ENCODE data around the gene RNGTT.
"Not testable (repeated sequence)": the region's sequence is repeated elsewhere in the genome, so short reads cannot be mapped to it uniquely, and the experiment has no call there.

The RNGTT gene

DNA sequence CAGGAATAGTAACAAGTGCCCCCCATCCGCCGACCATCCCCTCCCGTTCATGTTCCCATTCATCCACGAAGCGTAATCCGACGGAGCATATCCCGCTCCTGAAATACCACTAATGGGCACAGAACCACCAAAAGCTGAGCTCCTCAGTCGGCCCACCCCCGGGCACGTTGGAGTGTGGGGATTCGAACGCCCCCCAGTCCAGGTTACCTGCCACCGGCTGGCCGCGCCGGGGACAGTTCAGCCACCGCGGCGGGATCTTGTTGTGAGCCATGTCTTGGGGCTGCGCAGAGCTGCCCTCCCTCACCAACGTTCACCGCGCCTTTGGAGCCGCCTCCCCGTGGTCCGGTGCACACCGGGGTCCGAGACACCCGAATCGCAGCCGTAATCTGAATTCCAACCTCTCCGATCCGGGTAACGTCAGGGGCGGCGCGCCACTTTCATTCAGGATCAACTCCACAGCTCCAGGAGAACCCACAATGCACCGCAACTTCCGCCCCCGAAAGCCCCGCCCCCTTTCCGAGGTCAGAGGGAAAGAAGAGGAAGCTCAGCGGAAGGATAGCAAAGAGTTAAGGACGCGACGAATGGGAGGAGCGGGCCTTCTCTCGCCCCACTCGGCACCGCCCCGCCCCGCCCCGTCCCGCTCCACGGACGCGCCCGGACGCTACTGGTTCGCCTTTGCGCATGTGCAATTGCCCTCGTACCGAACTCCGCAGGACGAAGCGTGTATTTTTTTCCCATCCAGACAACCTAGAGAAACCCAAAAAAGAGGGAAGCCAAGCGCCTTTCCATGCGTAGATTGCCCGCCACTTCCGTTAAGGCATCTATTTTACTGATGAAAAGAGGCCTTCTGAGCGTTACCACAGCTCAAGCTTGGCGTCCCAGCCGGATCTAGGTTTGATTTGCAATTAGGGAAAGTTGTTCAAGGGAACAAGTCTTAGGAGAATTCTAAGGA, at the start of gene RNGTT:
Gene RNGTT (minus strand): TSS at position 480 of the 952 bp plus-strand sequence. CDS start 209 bp downstream, at position 271.
- DNase-seq: peak; percentile 96

GRCh38 chr6:89011436-89011835, 48.0 kb upstream of the RNGTT start:
- no peak for DNase-seq

DNA sequence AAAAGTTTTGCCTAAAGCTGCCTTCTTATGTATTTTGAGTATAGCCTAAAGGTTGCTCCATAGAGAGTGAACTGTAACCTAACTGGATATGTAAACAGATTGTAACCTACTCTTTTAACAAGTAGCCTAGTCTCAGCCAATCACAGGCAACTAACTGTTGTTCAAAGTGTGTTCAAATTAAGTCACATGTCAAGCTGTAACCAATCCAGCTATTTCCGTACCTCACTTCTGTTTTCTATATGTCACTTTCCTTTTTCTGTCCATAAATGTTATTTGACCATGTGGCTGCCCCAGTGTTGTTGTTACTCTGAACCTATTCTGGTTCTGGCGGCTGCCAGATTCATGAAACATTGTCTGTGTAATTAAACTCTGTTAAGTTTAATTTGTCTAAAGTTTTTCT, 47.4 kb upstream of the RNGTT start:
- no peak for DNase-seq

DNA sequence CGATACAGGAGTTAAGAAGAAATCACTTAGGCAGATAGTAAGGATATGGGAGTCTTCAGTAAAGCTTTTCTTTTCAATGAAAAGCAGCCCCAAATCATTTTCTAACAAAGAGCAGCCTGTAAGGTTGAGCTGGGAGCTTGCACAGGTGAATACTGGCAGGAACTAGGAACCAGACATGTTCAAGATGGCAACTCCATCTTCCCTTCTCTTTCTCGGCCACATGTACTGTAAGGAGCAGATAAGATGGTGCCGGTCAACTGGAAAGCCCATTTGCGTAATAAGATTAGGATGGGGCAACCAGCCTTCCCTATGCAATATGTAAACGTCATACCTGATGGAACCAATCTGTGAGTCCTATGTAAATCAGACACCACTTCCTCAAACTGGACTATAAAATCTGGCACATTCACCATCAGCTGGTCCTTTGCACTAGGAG, 46.2 kb upstream of the RNGTT start:
- no peak for DNase-seq

GRCh38 chr6:89008815-89009374, 45.5 kb upstream of the RNGTT start:
- DNase-seq: no peak

DNA sequence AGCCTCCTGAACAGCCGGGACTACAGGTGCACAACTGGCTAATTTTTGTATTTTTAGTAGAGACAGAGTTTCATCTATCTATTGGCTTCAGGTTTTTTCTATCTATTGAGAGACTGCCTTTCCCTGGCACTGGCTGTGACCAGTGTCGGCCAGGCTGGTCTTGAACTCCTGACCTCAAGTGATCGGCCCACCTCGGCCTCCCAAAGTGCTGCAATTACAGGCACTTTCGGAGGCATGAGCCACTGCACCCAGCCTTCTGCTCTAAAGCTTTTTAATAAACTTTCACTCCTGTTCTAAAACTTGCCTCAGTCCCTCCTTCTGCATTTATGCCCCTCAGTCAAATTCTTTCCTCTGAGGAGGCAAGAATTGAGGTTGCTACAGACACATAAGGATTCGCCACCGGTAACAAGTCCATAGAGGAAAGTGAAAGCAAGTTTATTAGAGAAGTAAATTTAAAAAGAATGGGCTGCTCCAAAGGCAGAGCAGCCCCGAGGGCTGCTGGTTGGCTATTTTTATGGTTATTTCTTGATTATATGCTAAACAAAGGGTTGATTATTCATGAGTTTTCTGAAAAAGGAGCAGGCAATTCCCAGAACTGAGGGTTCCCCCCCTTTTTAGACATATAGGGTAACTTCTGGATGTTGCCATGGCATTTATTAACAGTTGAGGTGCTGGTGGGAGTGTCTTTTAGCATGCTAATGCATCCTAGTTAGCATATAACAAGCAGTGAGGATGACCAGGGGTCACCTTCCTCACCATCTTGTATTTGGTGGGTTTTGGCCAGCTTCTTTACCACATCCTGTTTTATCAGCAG, 44.8 kb upstream of the RNGTT start:
- no peak for DNase-seq

GRCh38 chr6:89007209-89008000, 44.0 kb upstream of the RNGTT start:
- no peak for DNase-seq

GRCh38 chr6:89002523-89002922, 39.1 kb upstream of the RNGTT start:
- DNase-seq: no peak

DNA sequence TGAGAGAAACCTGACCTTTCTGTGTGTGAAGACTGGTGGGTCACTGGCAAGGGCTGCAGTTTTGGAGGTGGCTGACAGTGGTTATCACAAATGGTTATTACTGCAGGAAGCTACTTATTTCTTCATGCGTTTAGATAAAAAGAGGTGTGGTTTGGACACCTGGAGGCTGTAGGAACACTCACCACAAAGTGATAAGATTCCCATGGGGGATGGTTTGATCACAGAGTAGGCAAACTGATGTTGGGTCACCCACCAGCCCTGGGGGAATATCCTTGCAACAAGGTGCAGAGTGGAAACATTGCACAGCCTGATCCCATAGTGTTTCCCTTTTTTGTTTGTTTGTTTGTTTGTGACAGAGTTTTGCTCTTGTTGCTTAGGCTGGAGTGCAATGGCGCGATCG, 33.9 kb upstream of the RNGTT start:
- DNase-seq: no peak

DNA sequence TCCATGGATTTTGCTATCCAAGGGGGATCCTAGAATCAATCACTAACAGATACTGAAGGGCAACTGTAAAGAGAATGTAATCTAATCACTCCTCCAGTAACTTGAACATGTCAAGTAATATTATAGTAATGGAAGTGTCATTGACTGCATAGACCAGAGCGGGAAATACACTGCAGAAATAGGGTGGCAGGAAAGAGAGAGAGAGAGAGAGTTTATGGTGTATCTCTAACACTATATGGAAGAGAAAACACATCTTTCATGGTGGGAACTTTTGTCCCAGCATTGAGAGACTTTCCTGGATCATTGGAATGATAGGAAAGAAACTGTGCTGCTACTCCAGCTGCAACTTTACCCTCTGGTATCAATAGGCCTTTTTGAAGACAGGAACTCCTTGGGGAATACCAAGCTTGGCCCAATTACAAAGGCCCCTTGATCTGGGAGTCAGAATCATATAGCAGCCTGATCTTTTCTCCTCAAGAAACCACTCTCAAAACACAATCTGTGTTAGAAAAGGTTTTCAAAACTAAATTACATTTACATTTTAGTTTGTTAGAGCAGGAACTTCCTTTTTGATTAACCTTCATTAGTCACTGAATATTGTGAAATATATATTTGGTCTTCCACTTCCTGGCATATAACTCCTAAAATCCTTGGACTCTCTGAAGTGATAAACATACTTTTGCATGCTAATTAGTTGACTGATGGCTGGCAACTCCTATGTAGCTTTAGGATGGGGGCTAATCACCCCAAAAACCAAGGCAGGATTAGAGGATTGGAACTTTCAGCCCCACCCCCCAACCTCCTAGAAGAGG, 29.5 kb upstream of the RNGTT start:
- DNase-seq: no peak

DNA sequence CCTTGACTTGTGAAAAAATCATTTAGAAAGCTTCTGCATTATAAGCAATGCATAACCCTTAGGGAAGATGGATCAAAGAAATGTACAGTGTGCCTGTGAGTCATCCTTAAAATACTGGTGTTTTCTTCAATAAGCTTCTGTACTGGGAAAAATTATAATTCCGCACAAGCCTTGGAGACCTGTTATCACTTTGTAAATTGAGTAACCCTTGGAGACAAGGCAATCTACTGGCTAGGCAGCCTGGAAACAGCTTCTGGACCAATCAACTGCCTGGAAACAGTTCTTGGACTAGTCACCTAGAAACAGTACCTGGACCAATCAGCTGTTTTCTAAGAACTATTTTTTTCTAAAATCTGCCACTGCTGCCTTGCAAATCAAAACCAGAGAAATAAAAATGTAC, 25.8 kb upstream of the RNGTT start:
- no peak for DNase-seq

GRCh38 chr6:88987922-88988321, 24.5 kb upstream of the RNGTT start:
- DNase-seq: no peak

- no peak for DNase-seq
Observed at GRCh38 chr6:88985901-88986300, 22.5 kb upstream of the RNGTT start.

- no peak for DNase-seq
Observed at GRCh38 chr6:88984606-88985005, 21.2 kb upstream of the RNGTT start.

GRCh38 chr6:88984152-88984551, 20.7 kb upstream of the RNGTT start:
- DNase-seq: no peak

- no peak for DNase-seq
Observed at GRCh38 chr6:88983532-88983931, 20.1 kb upstream of the RNGTT start.

DNA sequence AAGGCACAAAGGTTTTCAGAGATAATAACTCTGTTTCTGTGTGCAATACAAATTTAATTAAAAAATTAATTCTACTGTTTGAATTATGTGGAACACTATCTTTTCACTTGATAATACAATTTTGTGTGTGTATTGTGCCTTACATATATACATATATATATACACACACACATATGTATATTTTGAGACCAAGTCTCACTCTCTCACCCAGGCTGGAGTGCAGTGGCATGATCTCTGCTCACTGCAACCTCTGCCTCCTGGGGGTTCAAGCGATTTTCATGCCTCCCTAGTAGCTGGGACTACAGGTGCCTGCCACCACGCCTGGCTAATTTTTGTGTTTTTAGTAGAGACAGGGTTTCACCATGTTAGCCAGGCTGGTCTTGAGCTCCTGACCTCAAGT, 19.7 kb upstream of the RNGTT start:
- not testable (repeated sequence) for DNase-seq

DNA sequence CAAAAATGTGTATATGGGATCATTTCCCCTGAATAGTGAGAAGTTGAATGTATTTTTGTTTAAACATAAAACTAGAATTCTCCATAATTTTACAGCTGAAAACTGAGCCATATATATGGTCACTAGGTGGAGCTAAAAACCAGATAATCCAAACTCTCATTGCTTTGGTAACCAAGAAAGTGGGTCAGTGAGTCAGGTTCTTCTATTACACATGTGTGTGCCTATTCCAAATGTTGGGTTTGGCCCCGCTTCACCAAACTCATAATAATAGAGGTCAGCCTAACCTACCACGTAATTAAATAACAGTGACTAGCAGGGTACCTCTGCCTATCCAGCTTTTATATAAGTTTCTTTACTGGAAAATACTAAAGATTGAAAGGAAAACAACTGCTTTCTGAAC, 19.3 kb upstream of the RNGTT start:
- peak; percentile 25 for DNase-seq

DNA sequence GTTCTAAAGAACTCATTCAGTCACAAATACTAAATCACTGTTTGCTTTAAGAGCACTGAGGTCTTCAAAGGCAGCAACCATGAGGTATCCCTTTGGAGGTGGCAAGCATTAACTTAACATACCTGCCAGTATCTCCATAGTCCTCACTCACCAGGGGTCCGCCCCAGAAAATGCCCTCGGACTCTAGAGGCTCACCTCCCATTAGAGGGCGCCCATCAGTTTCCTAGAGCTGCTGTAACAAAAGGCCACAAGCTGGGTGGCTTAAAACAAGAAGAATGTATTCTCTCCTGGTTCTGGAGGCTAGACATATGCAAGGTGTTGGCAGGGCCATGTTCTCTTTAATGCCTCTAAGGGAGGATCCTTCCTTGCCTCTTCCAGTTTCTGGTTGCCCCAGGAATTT, 12.0 kb upstream of the RNGTT start:
- DNase-seq: peak; percentile 23

DNA sequence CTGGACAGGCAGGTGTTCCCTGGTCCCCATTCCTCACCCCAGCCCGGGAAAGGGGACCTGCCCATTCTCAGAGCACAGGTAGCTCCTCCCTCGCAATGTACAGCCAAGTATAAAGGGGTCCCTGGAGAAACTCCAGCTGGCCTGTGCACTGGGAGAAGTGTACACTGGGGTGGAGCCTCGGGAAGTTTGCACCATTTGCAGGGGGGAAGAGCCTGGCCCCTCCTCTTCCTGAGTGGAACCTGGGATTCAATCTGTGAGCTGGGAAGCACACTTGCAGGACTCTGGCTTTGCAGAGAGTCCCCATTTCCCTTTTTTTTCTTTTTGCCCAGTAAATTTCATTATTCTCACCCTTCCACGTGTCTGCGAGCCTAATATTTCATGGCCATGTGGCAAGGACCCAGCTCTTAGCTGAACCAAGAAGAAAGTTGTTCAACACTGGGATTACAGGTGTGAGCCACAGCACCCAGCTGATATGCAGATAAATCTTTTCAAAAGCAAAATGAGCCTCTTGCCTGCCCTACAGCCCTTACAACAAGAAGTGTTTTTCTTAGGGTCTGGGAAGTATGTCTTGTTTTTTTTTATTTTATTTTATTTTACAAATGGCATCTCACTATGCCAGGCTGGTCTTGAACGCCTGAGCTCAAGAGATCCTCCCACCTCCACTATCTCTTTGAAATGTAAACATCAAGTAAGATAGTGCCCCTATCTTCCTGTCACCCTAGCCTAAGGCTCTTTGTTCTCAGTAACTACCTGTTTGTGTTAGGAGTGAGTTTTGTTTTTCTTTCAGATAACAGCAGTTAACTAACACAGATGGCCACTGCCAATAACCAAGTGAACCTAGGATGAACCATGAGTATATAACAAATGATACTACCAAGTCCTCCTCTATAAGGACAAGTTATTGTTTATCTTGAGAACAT, 9.3 kb upstream of the RNGTT start:
- DNase-seq: no peak

- no peak for DNase-seq
Observed at GRCh38 chr6:88970301-88970700, 6.9 kb upstream of the RNGTT start.
